ENCODE measurements around the gene MAMDC2. TPM values are rescaled to one million over a fixed set of nuclear protein-coding genes. Genes with fewer than 3 reads are reported as not detected.

Gene MAMDC2
- polyA plus RNA-seq, 1 experiment: 28.0 TPM

DNA sequence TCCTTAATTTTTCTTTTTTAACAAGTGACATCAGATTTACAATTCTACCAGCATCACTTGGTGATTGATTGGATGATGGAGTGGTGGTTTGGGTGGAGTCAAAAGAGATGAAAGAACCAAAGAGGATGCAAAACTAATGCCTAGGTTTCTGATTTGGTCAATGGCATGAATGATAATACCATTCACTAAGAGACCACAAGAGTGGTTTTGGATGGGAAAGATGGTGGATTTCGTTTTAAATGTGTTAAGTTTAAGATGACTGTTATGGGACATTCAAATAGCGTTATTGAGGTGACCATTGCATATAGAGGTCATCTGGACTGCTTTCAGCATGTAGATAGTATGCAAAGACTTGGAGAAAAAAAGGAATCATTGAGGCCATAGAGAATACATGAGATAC, 218.7 kb downstream of the MAMDC2 start:
- H3K4me3 ChIP-seq (ENCODE audit: low read depth, low read length): no peak overlapping the region
- no peak for DNase-seq (ENCODE audit: low read depth)
- peaks cover 6% of the 10 kb centered on the region for H3K36me3 ChIP-seq (ENCODE audit: control insufficient read depth, insufficient read depth, low read length)
- CTCF ChIA-PET: no interaction called here
- H3K27me3 ChIP-seq (ENCODE audit: control insufficient read depth, insufficient read depth, low read length): no peaks in the 10 kb centered on the region
- POLR2A ChIA-PET: no interaction called here
- TF ChIP-seq, protein P1, sequence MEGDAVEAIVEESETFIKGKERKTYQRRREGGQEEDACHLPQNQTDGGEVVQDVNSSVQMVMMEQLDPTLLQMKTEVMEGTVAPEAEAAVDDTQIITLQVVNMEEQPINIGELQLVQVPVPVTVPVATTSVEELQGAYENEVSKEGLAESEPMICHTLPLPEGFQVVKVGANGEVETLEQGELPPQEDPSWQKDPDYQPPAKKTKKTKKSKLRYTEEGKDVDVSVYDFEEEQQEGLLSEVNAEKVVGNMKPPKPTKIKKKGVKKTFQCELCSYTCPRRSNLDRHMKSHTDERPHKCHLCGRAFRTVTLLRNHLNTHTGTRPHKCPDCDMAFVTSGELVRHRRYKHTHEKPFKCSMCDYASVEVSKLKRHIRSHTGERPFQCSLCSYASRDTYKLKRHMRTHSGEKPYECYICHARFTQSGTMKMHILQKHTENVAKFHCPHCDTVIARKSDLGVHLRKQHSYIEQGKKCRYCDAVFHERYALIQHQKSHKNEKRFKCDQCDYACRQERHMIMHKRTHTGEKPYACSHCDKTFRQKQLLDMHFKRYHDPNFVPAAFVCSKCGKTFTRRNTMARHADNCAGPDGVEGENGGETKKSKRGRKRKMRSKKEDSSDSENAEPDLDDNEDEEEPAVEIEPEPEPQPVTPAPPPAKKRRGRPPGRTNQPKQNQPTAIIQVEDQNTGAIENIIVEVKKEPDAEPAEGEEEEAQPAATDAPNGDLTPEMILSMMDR (IDR thresholded peaks at IDR 0.05; ENCODE audit: insufficient read depth, low read depth, low read length): no peak

- Histone ChIP-seq H3K36me3 (ENCODE audit: control insufficient read depth, insufficient read depth, low read length) (peaks cover 6% of the 10 kb centered on the region), H3K27me3 (ENCODE audit: control insufficient read depth, insufficient read depth, low read length) (no peaks in the 10 kb centered on the region), H3K4me3 (ENCODE audit: low read depth, low read length) (no peak overlapping the region)
- ChIA-PET POLR2A (no interaction called here), CTCF (interaction anchor here (0.9 kb wide), 1 partner anchor 39 kb away, joined by 5 read pairs; no protein-coding TSS in a partner anchor)
- DNase-seq (ENCODE audit: low read depth): no peak
- TF ChIP-seq, protein P1 (IDR thresholded peaks at IDR 0.05; ENCODE audit: insufficient read depth, low read depth, low read length): no peak
Observed at GRCh38 chr9:70262948-70263347, 219.3 kb downstream of the MAMDC2 start.

DNA sequence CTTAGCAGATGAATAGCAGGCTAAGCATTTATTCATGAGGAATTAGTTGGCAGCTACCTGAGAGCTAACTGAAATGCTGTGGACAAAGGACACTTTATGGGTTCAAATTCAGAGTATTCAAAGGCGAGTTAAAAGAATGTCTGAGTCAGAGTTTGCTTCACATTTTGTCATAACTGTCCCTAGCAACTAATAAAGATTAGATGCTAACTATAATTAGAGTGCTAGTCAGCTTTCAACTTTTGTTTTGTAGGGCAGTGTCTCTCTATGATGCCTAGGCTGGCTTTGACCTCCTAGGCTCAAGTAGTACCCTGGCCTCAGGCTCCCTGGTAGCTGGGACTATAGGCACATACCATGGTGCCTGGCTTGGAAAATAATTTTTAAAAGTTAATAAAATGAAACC, 219.8 kb downstream of the MAMDC2 start:
- DNase-seq (ENCODE audit: low read depth): no peak
- POLR2A ChIA-PET: interaction anchor here (0.6 kb wide), 1 partner anchor 361 kb away, joined by 5 read pairs; no protein-coding TSS in a partner anchor
- Histone ChIP-seq H3K4me3 (ENCODE audit: low read depth, low read length) (no peak overlapping the region), H3K27me3 (ENCODE audit: control insufficient read depth, insufficient read depth, low read length) (no peaks in the 10 kb centered on the region), H3K36me3 (ENCODE audit: control insufficient read depth, insufficient read depth, low read length) (peaks cover 6% of the 10 kb centered on the region)
- TF ChIP-seq, protein P1 (IDR thresholded peaks at IDR 0.05; ENCODE audit: insufficient read depth, low read depth, low read length): no peak
- CTCF ChIA-PET: interaction anchor here (0.9 kb wide), 1 partner anchor 39 kb away, joined by 5 read pairs; no protein-coding TSS in a partner anchor

Small RNAs within 50 kb of the gene (small RNA-seq; reads per million reads assigned to genes)
- gene RNU2-5P (ENCODE audit: insufficient read length, low read depth, low replicate concordance): 0.63 reads per million

Other genes with a start within 250 kb of the MAMDC2 start
- 0.13 and 0.20 TPM in 2 replicates for gene CFAP95, start 223.0 kb upstream of the MAMDC2 start, polyA plus RNA-seq (2011; rRNA removed)
- gene SMC5, start 215.1 kb downstream of the MAMDC2 start, polyA plus RNA-seq (2011; rRNA removed): 7.9 and 15.0 TPM in 2 replicates

Data from BJ (cell line).